Measurements from ENCODE around the gene PRR15L. TPM values are rescaled to one million over a fixed set of nuclear protein-coding genes. Genes with fewer than 3 reads are reported as not detected.
"Not testable (repeated sequence)": the region's sequence is repeated elsewhere in the genome, so short reads cannot be mapped to it uniquely, and the experiment has no call there.

Gene PRR15L
- total RNA-seq, 1 donor from 2014 or later = not detected

GRCh38 chr17:47935961-47936360, 21.7 kb downstream of the PRR15L start:
- DNase-seq (ENCODE audit: extremely low spot score, unreplicated experiment) = no peak
- Mint-ChIP-seq H3K4me1 (ENCODE audit: unreplicated experiment) (peaks cover 15% of the 10 kb centered on the region), H3K9me3 (ENCODE audit: unreplicated experiment) (no peaks in the 10 kb centered on the region), H3K4me3 (ENCODE audit: unreplicated experiment) (no peak overlapping the region), H3K27me3 (ENCODE audit: unreplicated experiment) (peaks cover 4% of the 10 kb centered on the region), H3K36me3 (ENCODE audit: unreplicated experiment) (no peaks in the 10 kb centered on the region), H3K27ac (ENCODE audit: unreplicated experiment) (no peak overlapping the region)
- TF ChIP-seq CTCF (IDR thresholded peaks at IDR 0.05) = no peak

- DNase-seq (ENCODE audit: extremely low spot score, unreplicated experiment); H3K4me3 Mint-ChIP-seq (ENCODE audit: unreplicated experiment); H3K27ac Mint-ChIP-seq (ENCODE audit: unreplicated experiment); H3K27me3 Mint-ChIP-seq (ENCODE audit: unreplicated experiment); H3K36me3 Mint-ChIP-seq (ENCODE audit: unreplicated experiment); H3K9me3 Mint-ChIP-seq (ENCODE audit: unreplicated experiment): not testable (repeated sequence)
- H3K4me1 Mint-ChIP-seq (ENCODE audit: unreplicated experiment) = peaks cover 12% of the 10 kb centered on the region
Measured at GRCh38 chr17:47935468-47935867, 22.2 kb downstream of the PRR15L start.

- H3K4me1 Mint-ChIP-seq (ENCODE audit: unreplicated experiment) = peaks cover 12% of the 10 kb centered on the region
- no peaks in the 10 kb centered on the region for H3K9me3 Mint-ChIP-seq (ENCODE audit: unreplicated experiment)
- no peak for TF ChIP-seq CTCF (IDR thresholded peaks at IDR 0.05)
- no peak for DNase-seq (ENCODE audit: extremely low spot score, unreplicated experiment)
- no peak overlapping the region for H3K27ac Mint-ChIP-seq (ENCODE audit: unreplicated experiment)
- no peaks in the 10 kb centered on the region for H3K36me3 Mint-ChIP-seq (ENCODE audit: unreplicated experiment)
- H3K4me3 Mint-ChIP-seq (ENCODE audit: unreplicated experiment) = no peak overlapping the region
- no peaks in the 10 kb centered on the region for H3K27me3 Mint-ChIP-seq (ENCODE audit: unreplicated experiment)
Measured at GRCh38 chr17:47934856-47935255, 22.8 kb downstream of the PRR15L start.

- no peak for TF ChIP-seq CTCF (IDR thresholded peaks at IDR 0.05)
Measured at GRCh38 chr17:47931848-47932247, 25.8 kb downstream of the PRR15L start.

GRCh38 chr17:47929218-47930000, 28.3 kb downstream of the PRR15L start:
- H3K4me3 Mint-ChIP-seq (ENCODE audit: unreplicated experiment) = no peak overlapping the region
- H3K36me3 Mint-ChIP-seq (ENCODE audit: unreplicated experiment) = peaks cover 18% of the 10 kb centered on the region
- no peak for TF ChIP-seq CTCF (IDR thresholded peaks at IDR 0.05)
- no peaks in the 10 kb centered on the region for H3K27me3 Mint-ChIP-seq (ENCODE audit: unreplicated experiment)
- H3K9me3 Mint-ChIP-seq (ENCODE audit: unreplicated experiment) = no peaks in the 10 kb centered on the region
- no peak overlapping the region for H3K27ac Mint-ChIP-seq (ENCODE audit: unreplicated experiment)
- H3K4me1 Mint-ChIP-seq (ENCODE audit: unreplicated experiment) = peaks cover 10% of the 10 kb centered on the region
- DNase-seq (ENCODE audit: extremely low spot score, unreplicated experiment) = no peak

More at GRCh38 chr17:47931848-47932247, 25.8 kb downstream of the PRR15L start:
- no peak overlapping the region for H3K27ac Mint-ChIP-seq (ENCODE audit: unreplicated experiment)
- no peaks in the 10 kb centered on the region for H3K9me3 Mint-ChIP-seq (ENCODE audit: unreplicated experiment)
- H3K36me3 Mint-ChIP-seq (ENCODE audit: unreplicated experiment) = peaks cover 8% of the 10 kb centered on the region
- H3K4me1 Mint-ChIP-seq (ENCODE audit: unreplicated experiment) = peaks cover 12% of the 10 kb centered on the region
- no peak for DNase-seq (ENCODE audit: extremely low spot score, unreplicated experiment)
- H3K4me3 Mint-ChIP-seq (ENCODE audit: unreplicated experiment) = no peak overlapping the region
- no peaks in the 10 kb centered on the region for H3K27me3 Mint-ChIP-seq (ENCODE audit: unreplicated experiment)
